HG03354 (cell line): ENCODE measurements around the gene PARVA.

Experiments used
- ATAC-seq: cut with Tn5 transposase; IDR thresholded peaks from one replicate; pipeline ENCODE4 v1.9.1; 2021; ENCODE audit warnings: mild to moderate bottlenecking; ENCODE audit not compliant: unreplicated experiment, poor library complexity, severe bottlenecking

Gene PARVA

DNA sequence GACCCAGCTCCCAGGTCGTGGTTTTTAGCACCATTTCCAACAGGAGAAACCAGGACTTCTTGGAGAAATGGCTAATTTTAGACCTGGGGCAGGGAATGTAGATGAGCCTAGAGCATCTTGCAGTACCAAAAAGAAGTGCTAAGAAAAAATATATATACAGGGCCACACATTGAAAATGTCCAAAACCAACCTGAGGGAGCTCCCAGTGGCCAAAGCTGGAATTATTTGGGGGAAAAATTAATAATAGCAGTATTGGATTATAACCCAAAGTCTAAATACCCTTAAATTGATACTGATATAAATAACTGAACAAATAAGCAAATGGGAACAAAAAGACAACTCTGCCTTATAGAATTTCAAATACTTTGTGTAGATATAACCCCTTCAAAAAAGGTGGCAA, 108.0 kb downstream of the PARVA start:
- ATAC-seq = no peak

DNA sequence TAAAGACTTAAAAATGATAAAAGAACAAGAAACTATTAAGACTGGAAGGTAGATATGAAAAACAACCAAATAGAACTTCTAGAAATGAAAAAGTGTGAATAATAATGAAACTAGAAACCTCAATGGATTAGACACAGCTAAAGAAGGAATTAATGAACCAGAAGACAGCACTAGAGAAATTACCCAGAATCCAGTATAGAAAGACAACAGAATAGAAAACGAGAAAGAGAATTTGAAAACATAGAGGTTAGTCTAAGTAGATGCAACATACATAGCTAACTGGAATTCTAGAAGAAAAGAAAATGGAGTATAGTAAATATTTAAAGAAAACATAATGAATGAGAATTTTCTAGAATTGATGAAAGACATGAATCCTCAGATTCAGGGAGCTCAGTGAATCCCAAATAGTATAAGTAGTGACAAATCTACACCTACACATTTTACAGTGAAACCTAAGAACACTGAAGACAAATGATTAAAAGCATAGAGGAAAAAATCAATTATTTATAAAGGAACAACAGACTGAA, 111.9 kb downstream of the PARVA start:
- no peak for ATAC-seq

DNA sequence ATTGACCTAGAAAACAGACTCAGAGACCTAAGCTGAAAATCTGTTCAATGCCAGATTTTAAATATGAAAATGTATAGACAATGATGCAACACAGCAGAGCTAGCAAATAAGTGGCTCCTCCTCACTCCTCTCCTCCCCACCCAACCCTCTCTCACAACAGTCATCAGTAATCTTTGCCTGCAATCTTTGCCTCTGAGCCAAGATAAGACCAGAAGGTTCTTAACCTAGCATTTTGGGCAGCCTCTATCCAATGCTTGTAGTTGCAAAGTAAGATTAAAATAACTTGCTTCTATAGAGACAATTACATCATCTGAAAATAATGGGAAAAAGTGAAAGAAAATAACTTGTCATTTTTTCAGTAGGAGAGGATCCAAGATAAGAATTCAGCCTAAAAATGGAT, 117.3 kb downstream of the PARVA start:
- no peak for ATAC-seq

DNA sequence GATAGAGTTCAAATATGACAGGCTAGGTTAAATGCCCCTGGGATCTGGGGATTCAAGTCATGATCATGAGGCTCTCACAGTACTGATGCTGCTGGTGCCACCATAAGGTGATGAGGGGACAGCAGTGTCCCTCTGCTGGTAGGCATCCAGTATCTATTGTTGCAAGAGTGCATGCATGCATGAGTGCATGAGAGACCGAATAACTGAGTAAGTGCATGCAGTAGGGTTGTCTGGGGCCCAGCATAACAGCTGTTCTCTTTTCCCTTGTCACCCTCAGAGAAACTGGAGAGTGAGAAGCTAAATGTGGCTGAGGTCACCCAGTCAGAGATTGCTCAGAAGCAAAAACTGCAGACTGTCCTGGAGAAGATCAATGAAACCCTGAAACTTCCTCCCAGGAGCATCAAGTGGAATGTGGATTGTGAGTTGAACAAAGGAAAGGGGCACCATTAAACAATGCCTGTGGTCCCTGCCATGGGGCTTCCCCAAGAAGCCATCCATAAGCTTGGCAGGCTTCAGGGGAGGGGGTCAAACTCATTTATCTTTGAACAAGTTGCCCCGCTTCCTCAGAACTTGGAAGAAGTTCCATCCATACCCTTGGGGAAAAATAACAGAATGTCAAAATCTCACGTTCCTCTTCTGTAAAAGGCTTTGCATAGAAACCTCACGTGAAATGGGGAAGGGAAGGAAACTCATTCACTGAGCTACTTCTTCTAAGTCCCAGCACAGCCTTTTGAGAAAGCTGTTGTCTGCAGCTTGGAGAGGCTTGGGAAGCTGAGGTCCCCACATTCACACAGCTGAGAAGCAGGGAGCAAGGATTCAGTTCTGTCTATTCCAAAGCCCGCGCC, 119.0 kb downstream of the PARVA start:
- no peak for ATAC-seq

DNA sequence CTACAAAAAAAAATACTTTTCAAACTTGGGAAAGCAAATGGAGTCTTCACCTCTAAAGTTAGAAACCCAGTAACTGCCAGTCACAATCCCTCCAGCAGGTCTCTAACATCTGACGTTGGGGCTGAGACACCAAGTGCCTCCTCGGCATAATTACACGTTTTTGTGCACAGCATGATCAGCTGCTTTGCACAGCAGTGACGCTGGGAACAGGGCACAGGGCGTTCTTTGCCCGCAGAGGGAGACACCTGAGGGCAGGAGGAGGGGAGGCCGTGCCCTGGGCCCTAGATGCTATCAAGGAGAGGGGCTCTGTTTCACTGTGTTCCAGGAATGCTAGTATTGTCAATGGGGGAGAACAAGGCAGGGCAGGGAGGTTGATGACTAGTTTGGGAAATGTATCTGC, 120.1 kb downstream of the PARVA start:
- ATAC-seq = no peak

DNA sequence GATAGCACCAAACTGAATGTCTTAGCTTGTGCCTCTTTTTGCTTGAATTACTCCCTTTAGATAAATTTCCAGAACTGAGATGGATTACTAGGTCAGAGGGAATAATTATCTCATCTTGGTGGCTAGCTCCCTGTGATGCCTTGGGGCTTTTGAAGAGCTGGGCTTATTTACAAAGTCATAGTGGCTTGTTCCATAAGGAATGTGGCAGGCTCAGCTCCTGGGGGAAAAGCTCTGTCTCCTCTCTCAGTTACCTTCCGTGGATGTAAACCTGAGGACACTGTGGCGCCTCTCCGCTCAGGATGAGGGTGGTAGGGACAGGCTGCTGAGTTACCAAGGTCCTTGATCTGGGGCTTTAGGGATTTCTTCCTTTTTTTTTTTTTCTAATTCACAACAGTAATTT, 121.7 kb downstream of the PARVA start:
- no peak for ATAC-seq

DNA sequence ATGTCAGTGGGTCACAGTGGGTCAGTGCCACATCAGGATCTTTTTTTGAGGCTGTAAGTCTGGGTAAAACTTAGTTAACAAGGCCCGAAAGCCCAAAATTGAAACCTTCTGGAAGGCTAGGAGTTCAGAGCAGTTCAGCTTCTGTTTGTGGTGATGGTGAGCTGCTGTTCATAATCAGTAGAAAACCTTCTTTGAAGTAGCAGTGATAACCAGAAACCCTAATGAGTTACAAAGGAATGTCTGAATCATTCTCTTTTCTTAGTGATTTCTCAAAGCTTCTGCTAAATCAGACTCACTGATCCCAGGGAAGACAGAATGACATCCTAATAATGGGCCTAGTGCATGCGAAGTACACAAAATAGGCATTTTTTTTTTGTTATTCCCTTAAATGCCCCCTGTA, 124.7 kb downstream of the PARVA start:
- no peak for ATAC-seq

DNA sequence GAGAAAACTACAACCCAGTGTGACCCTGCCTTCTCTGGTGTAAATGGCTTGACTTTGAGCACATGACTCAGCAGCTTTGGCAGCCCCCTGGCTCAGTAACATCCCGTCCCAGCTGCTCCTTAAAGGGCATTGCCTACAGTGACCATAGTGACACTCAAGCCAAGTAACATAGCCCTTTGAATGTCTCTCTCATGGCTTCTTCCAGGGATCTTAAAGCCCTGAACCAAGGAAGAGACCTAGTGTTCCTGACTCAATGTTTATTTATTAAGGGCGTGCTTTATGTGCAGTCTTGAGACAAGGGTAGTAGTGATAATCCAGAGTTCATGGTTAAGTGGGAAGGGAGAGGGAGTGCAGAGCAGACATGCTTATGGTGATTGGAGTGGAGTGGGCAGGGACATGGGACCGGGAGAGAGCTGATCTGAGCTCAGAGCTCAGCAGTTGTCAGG, 125.7 kb downstream of the PARVA start:
- ATAC-seq = no peak

DNA sequence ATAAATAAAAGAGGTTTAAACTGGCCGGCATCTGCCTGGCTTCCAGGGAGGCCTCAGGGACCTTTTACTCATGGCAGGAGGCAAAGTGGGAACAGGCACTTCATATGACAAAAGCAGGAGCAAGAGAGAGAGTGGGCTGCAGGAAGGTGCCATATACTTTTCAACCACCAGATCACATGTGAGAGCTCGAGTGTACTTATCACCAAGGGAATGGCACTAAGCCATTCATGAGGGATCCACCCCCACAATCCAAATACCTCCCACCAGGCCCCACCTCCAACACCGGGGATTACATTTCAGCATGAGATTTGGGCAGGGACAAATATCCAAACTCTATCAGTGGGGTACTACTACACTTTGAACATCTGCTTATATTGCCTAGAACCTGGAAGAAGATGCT, 126.5 kb downstream of the PARVA start:
- ATAC-seq = no peak

DNA sequence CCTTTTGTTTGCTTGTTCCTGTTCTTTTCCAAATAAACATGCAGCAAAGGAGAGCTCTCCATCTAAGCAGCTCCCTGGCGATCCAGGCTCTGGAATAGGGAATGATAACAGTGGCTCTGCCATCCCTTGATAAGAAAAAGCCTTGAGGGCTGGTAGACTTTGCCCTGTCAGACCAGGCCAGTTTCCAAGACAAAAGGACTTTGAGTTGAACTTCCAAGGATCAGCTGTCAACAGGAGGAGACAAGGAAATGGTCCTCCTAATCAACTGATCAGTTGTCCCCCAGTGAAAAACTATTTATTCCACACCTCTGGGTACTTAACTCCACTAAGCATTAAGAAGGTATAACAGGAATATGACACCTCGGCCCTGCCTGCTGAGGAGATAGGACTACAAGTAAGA, 127.8 kb downstream of the PARVA start:
- no peak for ATAC-seq

DNA sequence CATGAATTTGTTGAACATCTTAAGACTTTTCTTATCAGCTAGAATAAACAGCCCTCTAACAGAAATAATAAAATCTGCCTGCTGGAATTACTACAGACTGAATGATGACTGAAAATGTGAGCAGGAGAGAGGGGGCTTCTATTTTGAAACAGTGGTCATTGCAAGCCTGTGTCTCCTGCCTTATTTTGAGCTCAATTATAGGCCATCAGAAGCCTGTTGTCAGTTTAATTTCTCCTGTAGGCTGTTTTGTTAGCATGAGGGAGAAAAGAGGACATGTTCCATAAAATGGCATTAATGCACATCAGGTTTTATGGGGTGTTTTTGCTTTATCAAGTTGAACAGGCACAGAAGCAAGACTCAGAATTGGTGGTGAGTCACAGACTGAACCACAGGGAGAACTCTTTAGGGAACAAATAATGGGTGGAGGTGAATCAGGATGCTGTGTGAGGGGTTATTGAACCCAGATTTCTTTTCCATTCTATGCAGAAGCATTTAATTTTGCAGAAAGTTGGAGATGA, 129.1 kb downstream of the PARVA start:
- no peak for ATAC-seq

DNA sequence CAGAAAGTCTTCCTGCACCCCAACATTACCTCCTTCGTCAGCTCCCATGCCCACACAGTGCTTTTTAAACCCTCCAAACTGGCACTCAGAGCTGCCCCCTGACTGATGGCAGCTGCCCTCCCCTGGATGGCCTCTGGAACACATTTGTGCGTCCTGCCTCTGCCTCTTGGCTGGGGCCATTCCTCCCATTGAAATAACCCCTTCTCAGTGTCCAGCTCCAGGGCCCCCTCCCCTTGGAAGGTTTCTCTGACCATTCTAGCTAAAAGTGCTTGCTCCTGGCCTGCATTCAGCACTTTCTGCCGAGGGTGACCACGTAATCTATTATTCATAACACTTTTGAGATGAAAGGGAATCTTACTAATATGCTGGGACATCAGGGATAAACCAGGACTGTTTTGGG, 130.0 kb downstream of the PARVA start:
- ATAC-seq = no peak

DNA sequence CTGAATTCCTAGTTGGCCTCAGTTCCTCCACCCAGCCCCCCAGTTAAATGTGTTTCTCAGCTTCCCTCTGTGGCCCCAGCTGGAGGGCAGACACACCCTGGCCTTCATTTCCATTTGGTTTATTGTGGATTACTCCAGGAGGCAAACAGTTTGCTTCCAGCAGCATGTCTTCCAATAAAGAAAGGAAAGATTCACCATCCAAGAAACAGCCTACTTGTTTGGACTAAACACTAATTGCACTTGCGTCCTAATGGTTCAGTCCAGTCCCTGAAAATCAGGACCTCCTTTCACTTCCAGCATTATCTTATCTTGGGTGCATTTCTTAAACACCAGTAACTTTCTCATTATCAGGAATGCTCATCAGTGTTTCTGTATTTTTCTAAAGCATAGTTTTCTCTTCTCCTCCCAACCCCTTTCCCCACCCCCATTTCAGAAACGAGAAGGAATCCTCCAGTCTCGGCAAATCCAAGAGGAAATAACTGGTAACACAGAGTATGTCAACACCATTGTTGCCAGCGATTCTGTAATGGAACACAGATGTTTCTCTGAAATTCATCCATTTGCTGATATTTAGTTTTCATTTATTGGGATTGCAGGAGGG, 130.9 kb downstream of the PARVA start:
- ATAC-seq = no peak

DNA sequence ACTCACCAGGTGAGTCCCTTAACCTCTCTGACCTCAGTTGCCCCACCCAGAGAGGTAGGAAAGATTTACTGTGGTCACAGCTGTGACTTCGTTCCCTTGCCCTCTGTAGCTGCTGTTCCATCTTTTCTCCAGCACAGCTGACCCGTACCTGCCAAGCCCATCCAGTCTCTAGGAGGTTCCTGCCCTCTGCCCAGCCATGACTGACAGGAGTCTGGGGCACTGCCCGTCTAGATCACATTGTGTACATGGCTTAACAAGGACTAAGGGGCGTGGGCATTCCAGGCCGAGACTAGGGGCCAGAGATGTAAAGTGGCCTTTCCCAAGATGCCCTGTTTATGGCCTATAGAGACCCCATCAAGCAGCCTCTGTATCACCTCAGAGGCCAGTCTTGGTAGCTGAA, 132.0 kb downstream of the PARVA start:
- ATAC-seq = no peak

DNA sequence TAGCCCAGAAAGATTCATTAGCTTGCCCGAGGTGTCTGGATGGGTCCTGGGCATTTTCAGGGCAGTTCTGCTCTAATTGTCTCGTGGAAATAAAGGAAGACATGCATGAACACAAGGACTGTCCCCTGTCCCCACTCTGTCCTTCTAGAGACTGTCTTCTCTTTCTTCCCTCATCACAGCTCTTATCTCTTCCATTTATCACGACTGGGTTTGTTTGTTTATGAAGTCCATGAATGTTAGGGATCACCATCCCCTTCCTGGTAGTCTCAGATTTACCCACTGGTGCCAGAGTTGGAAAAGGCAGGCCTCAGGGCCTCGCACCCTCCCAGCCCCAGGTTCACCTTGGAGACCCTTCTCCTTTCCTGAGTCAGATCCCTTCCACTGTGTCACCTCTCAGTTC, 134.8 kb downstream of the PARVA start:
- ATAC-seq = no peak

DNA sequence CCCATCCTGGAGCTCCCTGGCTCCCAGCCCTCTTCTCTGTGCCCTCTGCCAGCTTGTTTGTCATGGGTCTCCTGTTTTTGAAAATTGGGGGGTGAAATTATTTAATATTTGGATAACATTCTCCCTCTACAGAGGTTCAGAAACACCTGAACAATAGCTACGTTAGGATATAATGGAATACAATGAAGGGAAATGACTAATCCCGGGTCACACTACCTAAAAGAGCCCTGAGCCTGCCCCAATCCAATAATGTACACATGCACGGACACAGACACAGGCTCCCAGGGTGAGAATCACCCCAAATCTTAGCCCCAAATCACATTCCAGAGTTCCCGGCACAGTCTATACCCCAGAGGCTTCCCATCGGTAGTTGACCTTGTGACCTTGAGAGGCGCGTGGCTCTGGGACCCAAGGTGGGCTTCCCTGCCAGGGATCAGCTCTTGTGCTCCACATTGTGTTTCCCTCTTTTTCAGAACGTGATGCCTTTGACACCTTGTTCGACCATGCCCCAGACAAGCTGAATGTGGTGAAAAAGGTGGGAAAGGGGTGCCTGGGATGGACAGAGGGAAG, 135.5 kb downstream of the PARVA start:
- ATAC-seq = no peak

DNA sequence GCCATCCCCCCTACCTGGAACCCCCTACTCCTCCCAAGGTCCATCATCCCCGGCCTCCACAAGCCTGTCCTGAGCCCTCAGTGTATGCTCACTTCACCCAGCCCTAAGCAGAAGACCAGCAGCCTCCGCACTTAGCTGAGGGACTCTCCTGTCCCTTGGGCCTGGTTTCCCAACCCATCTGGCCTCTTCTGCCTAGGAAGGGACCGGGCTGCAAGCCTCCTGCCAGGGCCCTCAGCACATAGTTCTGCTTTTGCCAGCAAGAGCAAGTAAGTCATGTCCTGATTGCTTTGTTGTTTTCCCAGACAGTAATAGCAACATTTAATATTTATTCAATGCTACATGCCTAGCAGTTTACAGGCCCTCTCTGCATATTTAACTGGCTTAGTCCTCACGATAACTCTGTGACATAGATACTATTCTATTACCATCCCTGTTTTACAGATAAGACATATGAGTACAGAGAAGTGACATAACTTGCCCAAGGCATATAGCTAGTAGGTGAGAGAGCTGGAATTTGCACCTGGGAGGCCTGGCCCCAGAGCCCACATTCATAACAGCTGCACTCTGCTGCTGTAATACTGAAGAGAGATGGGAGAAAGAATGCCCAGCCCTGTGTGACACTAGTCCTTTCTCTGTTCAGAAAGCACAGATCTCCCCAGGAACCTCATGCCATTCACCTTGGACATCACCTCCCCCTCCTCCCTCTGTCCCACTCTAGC, 139.2 kb downstream of the PARVA start:
- ATAC-seq = no peak

DNA sequence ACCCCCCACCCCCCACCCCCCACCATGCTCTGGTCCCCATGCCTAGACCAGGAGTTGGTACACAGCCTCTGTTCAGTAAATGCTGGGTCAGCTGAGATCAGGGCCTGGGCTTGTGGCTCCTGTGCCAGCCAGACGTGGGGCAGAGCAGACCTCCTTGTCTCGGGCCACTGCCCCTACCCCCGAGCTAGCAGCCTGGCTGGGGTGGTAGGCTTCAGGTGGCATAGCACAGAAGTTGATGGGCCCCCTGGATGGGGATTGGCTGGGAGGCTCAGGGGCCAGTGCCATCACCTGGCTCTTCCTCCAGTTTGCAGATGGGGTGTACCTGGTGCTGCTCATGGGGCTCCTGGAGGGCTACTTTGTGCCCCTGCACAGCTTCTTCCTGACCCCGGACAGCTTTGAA, 139.9 kb downstream of the PARVA start:
- no peak for ATAC-seq

DNA sequence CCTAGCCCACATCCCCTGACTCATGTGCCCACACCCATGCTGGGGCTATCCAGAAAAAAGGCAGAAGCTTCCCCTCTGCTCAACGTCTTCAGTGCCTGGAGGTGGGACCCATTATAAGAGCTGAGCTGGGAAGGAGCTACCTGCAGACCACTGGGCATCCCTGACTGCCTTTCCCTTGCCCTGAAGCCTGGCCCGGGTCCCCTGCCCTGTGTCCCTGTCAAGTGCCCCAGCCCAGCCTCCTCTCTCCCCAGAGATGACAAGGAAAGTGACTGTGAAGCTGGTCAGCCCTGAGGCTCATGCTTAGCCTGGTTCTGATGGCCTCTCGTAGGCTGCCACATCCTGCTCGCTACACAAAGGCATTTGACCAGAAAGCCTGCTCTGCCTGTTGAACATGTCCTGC, 140.4 kb downstream of the PARVA start:
- ATAC-seq = no peak
